Activated CD4-positive, alpha-beta T cell treated with anti-CD3 and anti-CD28 coated beads for 36 hours (primary cell): Measurements from ENCODE around the gene HIBCH. TPM values are rescaled to one million over a fixed set of nuclear protein-coding genes. Genes with fewer than 3 reads are reported as not detected.

Source experiments
- ATAC-seq: fragments of 200-7000 bp; cut with Tn5 transposase; one replicate; pipeline ENCODE4 v1.10.0; 2021; ENCODE audit warnings: mild to moderate bottlenecking, moderate library complexity
- CTCF ChIA-PET: fragments of 350-600 bp; sonication (Branson Sonifier 250); formaldehyde crosslinking; loops from one replicate; lab custom pipeline; 2021; ENCODE audit warnings: antibody characterized with exemption; lab: Charles Lee
- POLR2A ChIA-PET: fragments of 350-600 bp; sonication (Branson Sonifier 250); formaldehyde crosslinking; loops from one replicate; lab custom pipeline; 2021; ENCODE audit warnings: antibody characterized with exemption, inconsistent platforms; lab: Charles Lee
- DNase-seq: peaks from one replicate; pipeline ENCODE4 v3.0.0-alpha.2; 2020
- H3K27ac Mint-ChIP-seq: one replicate; pipeline ENCODE4 v1.8.0; 2021; ENCODE audit warnings: mixed read lengths
- H3K27me3 Mint-ChIP-seq: one replicate; pipeline ENCODE4 v1.8.0; 2021; ENCODE audit warnings: mixed read lengths
- H3K36me3 Mint-ChIP-seq: one replicate; pipeline ENCODE4 v1.8.0; 2021; ENCODE audit warnings: low read depth, mixed read lengths
- H3K4me1 Mint-ChIP-seq: one replicate; pipeline ENCODE4 v1.8.0; 2021; ENCODE audit warnings: mixed read lengths
- H3K4me3 Mint-ChIP-seq: one replicate; pipeline ENCODE4 v1.8.0; 2021; ENCODE audit warnings: mild to moderate bottlenecking, moderate library complexity, mixed read lengths
- H3K9me3 Mint-ChIP-seq: one replicate; pipeline ENCODE4 v1.8.0; 2021; ENCODE audit warnings: low read depth, mixed read lengths
- intact Hi-C, 2 experiments: fragments of 100-400 bp; cut with DNase I in 1 of 2; cut with micrococcal nuclease in 1 of 2; formaldehyde crosslinking; loops; one replicate each; pipeline versions ENCODE4 v1.14.2 to v1.15.1; 2022 to 2024; cut with DNase I, micrococcal nuclease
- total RNA-seq, 2 experiments: library from RNA; stranded (reverse); gene quantifications; one replicate each; pipeline ENCODE4 v1.2.3, GENCODE V29; 2021

Gene HIBCH
- total RNA-seq, 2 experiments from 2014 or later = 23.1 to 23.7 TPM

- intact Hi-C loops = no loop called here
- H3K4me3 Mint-ChIP-seq = no peak overlapping the region
- no peaks in the 10 kb centered on the region for H3K9me3 Mint-ChIP-seq
- ChIA-PET POLR2A (no interaction called here), CTCF (no interaction called here)
- DNase-seq (no peak), ATAC-seq (no peak)
- peaks cover 8% of the 10 kb centered on the region for H3K27me3 Mint-ChIP-seq
- no peak overlapping the region for H3K27ac Mint-ChIP-seq
- H3K36me3 Mint-ChIP-seq = no peaks in the 10 kb centered on the region
- H3K4me1 Mint-ChIP-seq = peaks cover 4% of the 10 kb centered on the region
Measured at GRCh38 chr2:190185380-190185779, 134.2 kb downstream of the HIBCH start.

DNA sequence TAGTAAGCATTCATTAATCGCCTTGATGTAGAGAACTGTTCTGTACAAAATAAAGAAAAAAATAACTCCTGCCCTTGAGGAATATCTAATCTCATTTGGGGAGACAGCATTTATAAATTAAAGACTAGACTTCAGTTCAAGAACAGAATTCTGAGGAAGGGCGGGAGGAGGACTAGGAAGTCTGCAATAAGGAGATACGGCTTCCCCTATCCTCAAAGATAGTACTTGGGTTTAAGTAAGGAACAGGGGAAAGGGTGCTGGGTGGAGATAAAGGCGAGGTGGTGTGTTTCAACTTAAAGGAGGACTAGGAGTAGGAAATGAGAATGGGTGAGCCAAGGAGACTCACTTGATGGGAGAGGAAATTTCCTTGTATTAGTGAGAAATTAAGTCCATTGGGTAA, 135.2 kb downstream of the HIBCH start:
- Mint-ChIP-seq H3K36me3 (no peaks in the 10 kb centered on the region), H3K27ac (no peak overlapping the region), H3K4me3 (no peak overlapping the region), H3K4me1 (peaks cover 8% of the 10 kb centered on the region), H3K27me3 (peaks cover 13% of the 10 kb centered on the region), H3K9me3 (no peaks in the 10 kb centered on the region)
- intact Hi-C loops = no loop called here
- POLR2A ChIA-PET = no interaction called here
- ATAC-seq (no peak), DNase-seq (no peak)
- CTCF ChIA-PET = no interaction called here

- no peak for ATAC-seq
- Mint-ChIP-seq H3K4me3 (no peak overlapping the region), H3K27me3 (peaks cover 16% of the 10 kb centered on the region), H3K4me1 (peaks cover 8% of the 10 kb centered on the region), H3K27ac (no peak overlapping the region), H3K36me3 (no peaks in the 10 kb centered on the region), H3K9me3 (no peaks in the 10 kb centered on the region)
- CTCF ChIA-PET = no interaction called here
- intact Hi-C loops = no loop called here
- POLR2A ChIA-PET = no interaction called here
- no peak for DNase-seq
Measured at GRCh38 chr2:190183539-190183938, 136.1 kb downstream of the HIBCH start.

DNA sequence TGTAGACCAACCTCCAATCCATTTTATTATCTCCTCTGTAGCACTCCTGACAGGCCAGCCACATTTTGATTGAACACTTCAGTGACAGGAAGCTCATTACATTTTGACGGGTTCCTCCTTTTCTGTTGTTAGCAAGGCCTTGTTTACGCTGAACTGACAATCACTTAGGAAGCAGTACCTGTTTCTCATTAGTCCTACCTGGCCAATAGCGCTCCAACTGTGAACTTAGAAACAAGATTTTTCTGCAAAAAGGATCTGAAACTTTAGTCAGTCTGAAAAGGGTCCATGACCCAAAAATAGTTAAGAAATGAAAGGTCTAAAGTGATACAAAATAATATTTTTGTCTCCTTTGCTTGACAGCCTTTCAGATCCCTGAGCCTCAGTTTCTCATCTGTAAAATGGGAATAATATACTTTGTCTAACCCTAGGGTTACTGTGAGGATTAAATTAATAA, 137.5 kb downstream of the HIBCH start:
- H3K27ac Mint-ChIP-seq = no peak overlapping the region
- H3K36me3 Mint-ChIP-seq = no peaks in the 10 kb centered on the region
- H3K27me3 Mint-ChIP-seq = peaks cover 20% of the 10 kb centered on the region
- POLR2A ChIA-PET = interaction anchor here (0.7 kb wide), 1 partner anchor 178 kb away, joined by 3 read pairs; no protein-coding TSS in a partner anchor
- CTCF ChIA-PET = no interaction called here
- peaks cover 8% of the 10 kb centered on the region for H3K4me1 Mint-ChIP-seq
- DNase-seq = no peak
- no peak overlapping the region for H3K4me3 Mint-ChIP-seq
- ATAC-seq = no peak
- intact Hi-C loops = no loop called here
- H3K9me3 Mint-ChIP-seq = no peaks in the 10 kb centered on the region

DNA sequence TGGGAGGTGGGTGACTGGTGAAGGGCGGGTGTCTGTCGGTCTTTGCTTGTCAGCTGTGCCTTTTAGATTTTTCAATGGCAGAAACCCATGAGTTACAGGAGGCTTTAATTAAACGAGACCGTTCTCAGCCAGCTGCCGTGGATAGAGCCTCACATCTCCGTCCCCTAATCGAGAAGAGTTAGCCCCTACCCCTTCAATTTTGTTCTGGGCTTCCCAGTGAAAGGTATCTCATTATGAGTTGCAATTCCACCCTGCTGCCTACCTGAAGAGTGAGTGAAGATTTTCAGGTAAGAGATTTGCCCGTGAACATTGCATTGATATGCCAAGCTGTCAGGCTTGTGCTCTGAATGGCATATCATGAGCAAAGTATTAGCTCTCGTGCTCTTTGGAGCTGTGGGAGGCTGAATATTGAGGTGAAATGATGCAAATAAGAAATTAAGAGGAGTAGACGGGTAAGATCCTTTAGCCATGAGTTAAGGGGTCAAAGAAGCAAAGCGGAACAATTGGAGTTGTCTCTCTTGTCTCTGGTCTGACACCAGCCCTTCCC, 138.4 kb downstream of the HIBCH start:
- DNase-seq (no peak), ATAC-seq (no peak)
- ChIA-PET POLR2A (no interaction called here), CTCF (interaction anchor here (0.7 to 1.6 kb wide), 4 partner anchors 10 to 1408 kb away, joined by 3 to 8 read pairs (median 3); no protein-coding TSS in a partner anchor)
- intact Hi-C loops = no loop called here
- no peaks in the 10 kb centered on the region for H3K36me3 Mint-ChIP-seq
- no peak overlapping the region for H3K27ac Mint-ChIP-seq
- H3K27me3 Mint-ChIP-seq = peaks cover 20% of the 10 kb centered on the region
- H3K4me3 Mint-ChIP-seq = peak overlapping the region; percentile 37
- no peaks in the 10 kb centered on the region for H3K9me3 Mint-ChIP-seq
- peaks cover 8% of the 10 kb centered on the region for H3K4me1 Mint-ChIP-seq

GRCh38 chr2:190180313-190181122, 139.1 kb downstream of the HIBCH start:
- Mint-ChIP-seq H3K4me1 (peaks cover 8% of the 10 kb centered on the region), H3K27me3 (peaks cover 22% of the 10 kb centered on the region), H3K36me3 (no peaks in the 10 kb centered on the region), H3K9me3 (no peaks in the 10 kb centered on the region), H3K4me3 (peak overlapping the region; percentile 37), H3K27ac (no peak overlapping the region)
- POLR2A ChIA-PET = no interaction called here
- ATAC-seq (peak; percentile 70), DNase-seq (peak; percentile 48)
- CTCF ChIA-PET = interaction anchor here (0.7 to 1.6 kb wide), 5 partner anchors 8 to 283 kb away, joined by 3 to 8 read pairs (median 4); no protein-coding TSS in a partner anchor
- intact Hi-C loops = no loop called here

GRCh38 chr2:190179754-190180312, 139.8 kb downstream of the HIBCH start:
- H3K4me3 Mint-ChIP-seq = no peak overlapping the region
- CTCF ChIA-PET = interaction anchor here (0.6 to 1.5 kb wide), 4 partner anchors 9 to 165 kb away, joined by 3 to 4 read pairs (median 4); no protein-coding TSS in a partner anchor
- no peaks in the 10 kb centered on the region for H3K36me3 Mint-ChIP-seq
- peaks cover 8% of the 10 kb centered on the region for H3K4me1 Mint-ChIP-seq
- DNase-seq (no peak), ATAC-seq (no peak)
- intact Hi-C loops = no loop called here
- POLR2A ChIA-PET = no interaction called here
- peaks cover 22% of the 10 kb centered on the region for H3K27me3 Mint-ChIP-seq
- no peaks in the 10 kb centered on the region for H3K9me3 Mint-ChIP-seq
- H3K27ac Mint-ChIP-seq = peak overlapping the region; percentile 26

- intact Hi-C loops = no loop called here
- POLR2A ChIA-PET = no interaction called here
- Mint-ChIP-seq H3K27me3 (peaks cover 22% of the 10 kb centered on the region), H3K9me3 (no peaks in the 10 kb centered on the region), H3K27ac (no peak overlapping the region), H3K36me3 (peaks cover 4% of the 10 kb centered on the region), H3K4me1 (peaks cover 8% of the 10 kb centered on the region), H3K4me3 (no peak overlapping the region)
- DNase-seq (no peak), ATAC-seq (no peak)
- CTCF ChIA-PET = no interaction called here
Measured at GRCh38 chr2:190178066-190178722, 141.4 kb downstream of the HIBCH start.

DNA sequence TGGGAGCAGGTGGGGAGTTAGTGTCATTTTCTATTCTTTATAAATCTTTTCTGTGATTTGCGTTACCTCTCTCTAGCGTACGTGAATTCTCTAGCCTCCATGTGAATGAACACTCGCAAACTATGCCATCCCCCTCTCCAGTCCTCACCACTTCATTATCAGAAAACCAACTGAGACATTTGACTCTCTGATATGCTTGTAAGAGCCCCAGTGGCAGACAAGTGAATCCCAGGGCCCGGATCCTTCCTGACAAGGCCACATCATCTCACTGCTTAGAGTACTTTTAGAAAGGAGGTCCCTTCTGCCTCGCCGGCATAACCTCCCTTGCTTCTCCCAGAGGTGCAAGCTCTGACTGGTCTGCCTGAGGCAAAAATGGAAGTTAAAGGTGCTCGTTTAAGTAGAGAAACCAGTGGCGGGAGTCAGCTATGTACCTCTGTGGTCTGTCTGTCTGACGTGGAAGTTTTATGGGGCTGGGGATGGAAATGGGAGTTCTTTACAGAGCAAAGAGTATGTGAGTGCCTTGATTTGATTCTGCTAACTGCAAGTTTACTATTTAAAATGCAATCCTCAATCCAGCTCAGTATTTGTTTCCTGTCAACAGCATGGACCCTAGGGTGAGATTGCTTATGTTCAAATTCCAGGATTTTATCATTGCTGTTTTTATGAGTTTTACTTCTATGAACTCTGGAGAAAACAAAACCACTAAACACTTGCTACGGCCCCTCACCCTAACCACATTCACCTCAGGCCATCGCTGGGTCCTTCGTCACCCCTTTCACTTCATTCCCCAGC, 142.2 kb downstream of the HIBCH start:
- ATAC-seq (no peak), DNase-seq (no peak)
- peaks cover 8% of the 10 kb centered on the region for H3K4me1 Mint-ChIP-seq
- POLR2A ChIA-PET = no interaction called here
- CTCF ChIA-PET = no interaction called here
- H3K36me3 Mint-ChIP-seq = peaks cover 4% of the 10 kb centered on the region
- H3K4me3 Mint-ChIP-seq = no peak overlapping the region
- H3K27me3 Mint-ChIP-seq = peaks cover 22% of the 10 kb centered on the region
- H3K27ac Mint-ChIP-seq = no peak overlapping the region
- H3K9me3 Mint-ChIP-seq = no peaks in the 10 kb centered on the region
- intact Hi-C loops = no loop called here

DNA sequence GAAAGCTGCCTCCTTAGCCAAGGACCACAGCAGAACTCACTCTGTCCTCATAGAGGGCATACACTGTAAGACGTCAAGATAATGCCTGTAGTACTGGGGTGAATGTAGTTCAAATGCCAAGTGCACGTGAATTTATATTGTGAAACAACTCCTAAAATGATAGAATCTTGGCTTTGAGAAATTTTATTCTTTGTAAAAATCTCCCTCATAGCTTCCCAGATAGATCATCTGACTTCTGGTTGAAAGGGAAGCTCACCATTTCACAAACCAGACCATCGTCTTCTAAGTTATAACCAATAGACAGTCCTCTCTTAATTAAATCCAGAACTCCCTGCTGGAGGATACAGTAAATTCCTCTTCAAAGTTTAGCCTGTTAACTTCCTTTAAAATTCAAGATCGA, 146.2 kb downstream of the HIBCH start:
- no peak for DNase-seq
- intact Hi-C loops = no loop called here
- Mint-ChIP-seq H3K9me3 (peaks cover 2% of the 10 kb centered on the region), H3K27me3 (peaks cover 5% of the 10 kb centered on the region), H3K36me3 (peaks cover 4% of the 10 kb centered on the region), H3K4me1 (no peaks in the 10 kb centered on the region), H3K27ac (no peak overlapping the region), H3K4me3 (no peak overlapping the region)
- ATAC-seq = no peak
- CTCF ChIA-PET = interaction anchor here (1.5 kb wide), 1 partner anchor 13 kb away, joined by 4 read pairs; no protein-coding TSS in a partner anchor
- POLR2A ChIA-PET = interaction anchor here (0.6 kb wide), 1 partner anchor 104 kb away, joined by 4 read pairs; no protein-coding TSS in a partner anchor

DNA sequence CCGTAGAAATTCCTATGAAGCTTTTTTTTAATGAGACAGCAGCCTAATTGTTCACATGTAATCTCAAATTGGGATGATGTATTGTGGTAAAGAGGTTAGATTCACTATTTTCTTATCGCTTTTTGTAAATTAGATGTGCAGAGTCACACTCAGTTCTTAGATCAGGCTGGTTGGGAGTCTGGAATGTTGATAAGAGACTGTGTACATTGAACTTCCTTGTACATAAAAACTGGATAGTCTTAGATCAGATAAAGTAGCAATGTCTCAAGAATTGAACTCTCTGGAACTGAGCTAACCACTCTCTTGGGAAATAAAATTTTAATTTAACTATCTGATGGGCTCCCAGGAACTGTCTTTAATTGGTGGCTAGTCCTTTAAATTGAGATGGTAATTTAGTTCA, 149.0 kb downstream of the HIBCH start:
- peaks cover 3% of the 10 kb centered on the region for H3K9me3 Mint-ChIP-seq
- ChIA-PET CTCF (interaction anchor here (0.6 to 1.0 kb wide), 4 partner anchors 10 to 137 kb away, joined by 3 read pairs; a partner anchor contains a TSS), POLR2A (no interaction called here)
- no peaks in the 10 kb centered on the region for H3K27me3 Mint-ChIP-seq
- peaks cover 4% of the 10 kb centered on the region for H3K36me3 Mint-ChIP-seq
- H3K4me3 Mint-ChIP-seq = no peak overlapping the region
- no peak for ATAC-seq
- H3K27ac Mint-ChIP-seq = no peak overlapping the region
- no peak for DNase-seq
- intact Hi-C loops = no loop called here
- no peaks in the 10 kb centered on the region for H3K4me1 Mint-ChIP-seq
